Dendritic cell treated with granulocyte-macrophage colony-stimulating factor and Interleukin-4, amounts not matched to agents 40 ng/mL and 50 ng/mL, for 4 days (primary cell): ENCODE measurements around the gene COL26A1.
A peak's percentile ranks its signal among the peaks of the same experiment; 100 is the strongest.
"Not testable (repeated sequence)": the region's sequence is repeated elsewhere in the genome, so short reads cannot be mapped to it uniquely, and the experiment has no call there.

Source experiments
- H3K27ac Mint-ChIP-seq: one replicate; pipeline ENCODE4 v1.8.0; 2022; ENCODE audit warnings: mild to moderate bottlenecking, mixed read lengths
- H3K27me3 Mint-ChIP-seq: one replicate; pipeline ENCODE4 v1.8.0; 2022; ENCODE audit warnings: mild to moderate bottlenecking, mixed read lengths
- H3K36me3 Mint-ChIP-seq: one replicate; pipeline ENCODE4 v1.8.0; 2022; ENCODE audit warnings: low read depth, mixed read lengths
- H3K4me1 Mint-ChIP-seq: one replicate; pipeline ENCODE4 v1.8.0; 2022; ENCODE audit warnings: low read depth, mixed read lengths
- H3K4me3 Mint-ChIP-seq: one replicate; pipeline ENCODE4 v1.8.0; 2022; ENCODE audit warnings: mild to moderate bottlenecking, moderate library complexity, mixed read lengths
- H3K9me3 Mint-ChIP-seq: one replicate; pipeline ENCODE4 v1.8.0; 2022; ENCODE audit warnings: mixed read lengths
- intact Hi-C: fragments of 100-400 bp; cut with micrococcal nuclease; formaldehyde crosslinking; loops from one replicate; pipeline ENCODE4 v1.15.0; 2022

The COL26A1 gene

DNA sequence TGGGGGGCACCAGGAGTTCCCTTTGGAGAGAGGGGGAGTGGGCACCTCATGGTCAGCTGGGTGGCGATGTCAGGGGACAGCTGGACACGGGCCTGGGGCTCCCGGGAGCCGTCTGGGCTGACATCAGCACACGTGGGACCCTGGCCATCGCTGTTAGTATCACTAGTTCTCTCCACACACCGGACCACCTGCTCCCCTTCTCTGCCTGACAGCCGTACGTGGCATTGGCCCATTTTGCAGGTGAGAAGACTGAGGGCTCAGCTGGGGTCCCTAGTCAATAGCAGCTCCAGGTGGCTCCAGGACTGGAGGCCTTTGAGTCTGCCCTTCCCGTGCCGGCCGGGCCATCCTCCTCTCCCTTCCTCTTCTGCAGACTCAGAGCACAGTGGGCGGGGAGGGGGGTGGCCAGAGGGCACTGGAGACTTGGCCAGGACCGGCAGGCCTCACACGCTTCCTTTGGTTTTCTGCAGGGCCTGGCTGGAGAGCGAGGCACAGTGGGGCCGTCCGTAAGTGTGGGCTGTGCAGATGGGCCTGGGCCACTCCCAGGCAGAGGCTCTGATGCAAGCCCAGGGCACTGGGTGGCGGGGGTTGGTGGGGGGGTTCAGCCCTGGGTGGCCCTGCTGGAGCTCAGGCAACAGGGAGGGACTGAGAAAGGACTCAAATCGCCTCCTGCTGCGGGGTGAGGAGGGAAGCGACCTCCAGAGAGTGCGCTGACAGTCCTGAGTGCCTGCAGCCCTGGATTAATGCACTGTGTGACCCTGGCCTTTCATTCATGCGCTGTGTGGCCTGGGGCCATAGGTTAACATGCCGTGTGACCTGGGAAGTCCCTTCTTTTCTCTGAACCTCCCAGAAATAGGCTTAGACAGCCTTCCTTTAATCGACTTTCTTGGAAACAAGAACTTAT, 188.2 kb downstream of the COL26A1 start:
- H3K27me3 Mint-ChIP-seq, result peaks cover 1% of the 10 kb centered on the region
- H3K27ac Mint-ChIP-seq, result peak overlapping the region; percentile 36
- no peaks in the 10 kb centered on the region for H3K36me3 Mint-ChIP-seq
- intact Hi-C loops, result no loop called here
- H3K9me3 Mint-ChIP-seq, result no peaks in the 10 kb centered on the region
- H3K4me3 Mint-ChIP-seq, result no peak overlapping the region
- H3K4me1 Mint-ChIP-seq, result no peaks in the 10 kb centered on the region

DNA sequence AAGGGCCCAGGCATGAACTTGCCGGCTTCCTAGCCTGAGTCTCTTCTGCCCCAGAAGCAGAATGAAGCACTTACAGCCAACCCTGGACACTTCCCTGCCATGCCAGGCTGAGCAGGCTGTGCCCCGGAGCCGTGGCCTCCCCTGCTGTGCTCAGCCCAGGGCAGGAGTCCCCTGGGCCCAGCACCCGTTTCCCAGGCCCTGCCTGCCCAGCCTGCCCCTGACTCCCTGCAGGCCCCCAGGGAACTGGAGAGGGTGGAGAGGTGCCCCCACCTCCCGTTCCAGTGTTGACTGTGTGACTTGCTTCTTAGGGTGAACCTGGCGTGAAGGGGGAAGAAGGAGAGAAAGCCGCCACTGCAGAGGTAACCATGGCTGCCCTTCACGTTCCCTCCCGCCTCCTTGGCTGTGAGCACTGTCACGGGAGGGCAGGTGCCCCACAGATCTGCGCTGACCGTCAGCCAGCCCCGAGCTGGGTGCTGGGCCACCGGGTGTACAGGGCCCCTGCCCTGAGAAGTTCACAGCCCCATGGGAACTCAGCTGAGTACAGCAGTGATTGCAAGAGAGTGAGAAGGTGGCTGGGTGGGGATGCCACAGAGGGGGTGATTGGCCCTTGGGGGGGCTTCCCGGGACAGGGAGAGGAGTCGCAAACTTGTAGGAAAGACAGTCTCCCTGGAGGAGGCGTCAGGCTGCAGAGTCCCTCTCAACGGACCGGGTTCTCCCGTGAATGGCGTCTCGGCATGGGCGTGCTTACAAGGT, 190.5 kb downstream of the COL26A1 start:
- no peak overlapping the region for H3K27ac Mint-ChIP-seq
- H3K27me3 Mint-ChIP-seq, result peaks cover 4% of the 10 kb centered on the region
- intact Hi-C loops, result no loop called here

DNA sequence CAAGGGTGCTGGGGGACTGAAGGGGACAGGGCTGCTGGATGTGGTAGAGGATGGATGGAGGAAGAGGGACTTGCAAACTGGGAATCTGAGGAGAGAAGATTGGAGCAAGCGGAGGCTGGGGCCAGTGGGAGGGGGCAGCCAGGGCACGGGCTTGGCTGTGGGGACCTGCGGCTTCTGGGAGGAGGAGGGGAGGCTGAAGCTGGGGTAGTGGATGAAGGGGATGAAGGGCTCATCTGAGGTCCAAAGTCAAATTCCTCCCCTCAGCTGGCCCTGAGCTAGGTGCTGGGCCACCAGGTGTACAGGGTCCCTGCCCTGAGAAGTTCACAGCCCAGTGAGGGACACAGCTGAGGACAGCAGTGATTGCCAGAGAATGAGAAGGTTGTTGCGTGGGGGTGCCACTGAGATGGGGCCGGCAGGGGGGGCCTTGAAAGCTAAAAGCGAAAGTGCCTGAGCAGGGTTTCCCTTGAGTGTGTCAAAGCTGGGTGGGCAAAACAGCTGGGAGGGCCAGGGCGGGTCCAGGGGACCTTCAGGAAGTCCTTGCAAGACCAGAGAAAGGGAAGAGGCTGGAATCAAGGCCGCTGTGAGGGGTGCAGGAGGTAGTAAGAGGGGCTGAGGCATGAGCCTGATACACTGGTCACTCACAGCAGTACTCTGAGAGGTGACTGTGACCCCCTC, 191.2 kb downstream of the COL26A1 start:
- Mint-ChIP-seq H3K4me3 (no peak overlapping the region), H3K27ac (no peak overlapping the region), H3K27me3 (peaks cover 2% of the 10 kb centered on the region), H3K36me3 (no peaks in the 10 kb centered on the region), H3K4me1 (no peaks in the 10 kb centered on the region), H3K9me3 (no peaks in the 10 kb centered on the region)
- intact Hi-C loops, result no loop called here

More for the DNA sequence above, 190.5 kb downstream of the COL26A1 start:
- Mint-ChIP-seq H3K4me3 (no peak overlapping the region), H3K4me1 (no peaks in the 10 kb centered on the region), H3K9me3 (no peaks in the 10 kb centered on the region), H3K36me3 (no peaks in the 10 kb centered on the region)

GRCh38 chr7:101554584-101555268, 192.1 kb downstream of the COL26A1 start:
- peaks cover 2% of the 10 kb centered on the region for H3K27me3 Mint-ChIP-seq
- H3K27ac Mint-ChIP-seq, result no peak overlapping the region
- H3K36me3 Mint-ChIP-seq, result no peaks in the 10 kb centered on the region
- H3K4me1 Mint-ChIP-seq, result no peaks in the 10 kb centered on the region
- no peaks in the 10 kb centered on the region for H3K9me3 Mint-ChIP-seq
- H3K4me3 Mint-ChIP-seq, result no peak overlapping the region
- intact Hi-C loops, result no loop called here

- Mint-ChIP-seq H3K36me3 (no peaks in the 10 kb centered on the region), H3K9me3 (no peaks in the 10 kb centered on the region), H3K4me3 (no peak overlapping the region), H3K4me1 (no peaks in the 10 kb centered on the region), H3K27me3 (peaks cover 2% of the 10 kb centered on the region), H3K27ac (no peak overlapping the region)
- intact Hi-C loops, result no loop called here
Observed at GRCh38 chr7:101555269-101555920, 192.7 kb downstream of the COL26A1 start.

GRCh38 chr7:101555921-101556275, 193.2 kb downstream of the COL26A1 start:
- no peak overlapping the region for H3K27ac Mint-ChIP-seq
- intact Hi-C loops, result no loop called here

DNA sequence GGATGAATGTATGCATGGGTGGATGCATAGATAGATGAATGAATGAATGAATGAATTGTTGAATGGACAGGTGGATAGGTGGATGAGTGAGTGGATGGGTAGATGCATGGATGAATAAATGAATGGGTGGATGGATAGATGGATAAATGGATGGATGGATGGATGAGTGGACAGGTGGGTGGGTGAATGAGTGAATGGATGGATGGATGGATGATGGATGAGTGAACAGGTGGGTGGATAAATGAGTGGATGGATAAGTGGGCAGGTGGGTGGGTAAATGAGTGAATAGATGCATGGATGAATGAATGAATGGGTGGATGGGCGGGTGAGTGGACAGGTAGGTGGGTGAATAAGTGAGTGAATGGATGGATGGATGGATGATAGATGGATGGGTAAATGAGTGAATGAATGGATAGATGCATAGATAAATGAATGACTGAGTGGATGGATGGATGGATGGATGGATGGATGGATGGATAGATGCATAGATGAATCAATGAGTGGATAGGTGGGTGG, 193.8 kb downstream of the COL26A1 start:
- Mint-ChIP-seq H3K4me1 (no peaks in the 10 kb centered on the region), H3K4me3 (no peak overlapping the region), H3K9me3 (no peaks in the 10 kb centered on the region), H3K36me3 (no peaks in the 10 kb centered on the region), H3K27ac (no peak overlapping the region), H3K27me3 (peaks cover 4% of the 10 kb centered on the region)
- intact Hi-C loops, result no loop called here

More at GRCh38 chr7:101555921-101556275, 193.2 kb downstream of the COL26A1 start:
- Mint-ChIP-seq H3K27me3 (peaks cover 4% of the 10 kb centered on the region), H3K4me1 (no peaks in the 10 kb centered on the region), H3K4me3 (no peak overlapping the region), H3K9me3 (no peaks in the 10 kb centered on the region), H3K36me3 (no peaks in the 10 kb centered on the region)

DNA sequence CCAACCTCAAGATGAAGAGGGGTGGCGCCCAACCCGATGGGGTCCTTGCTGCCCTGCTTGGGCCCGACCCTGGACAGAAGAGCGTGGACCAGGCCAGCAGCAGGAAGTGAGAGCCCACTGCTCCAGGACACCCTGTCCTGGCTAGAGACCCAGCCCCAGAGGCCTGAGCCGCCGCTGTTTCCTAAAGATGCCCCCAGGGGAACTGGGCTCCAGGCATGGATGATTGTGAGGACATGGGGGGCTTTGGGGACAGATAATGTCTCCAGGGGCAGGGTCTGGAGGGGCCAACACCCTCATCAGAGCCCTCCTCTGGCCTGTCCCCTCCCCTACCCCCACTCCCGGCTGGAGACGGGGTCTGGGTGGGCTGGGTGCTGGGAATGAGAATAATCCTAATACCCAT, 194.7 kb downstream of the COL26A1 start:
- Mint-ChIP-seq H3K27ac (no peak overlapping the region), H3K4me1 (no peaks in the 10 kb centered on the region), H3K4me3 (no peak overlapping the region), H3K9me3 (no peaks in the 10 kb centered on the region), H3K36me3 (no peaks in the 10 kb centered on the region), H3K27me3 (peaks cover 4% of the 10 kb centered on the region)
- intact Hi-C loops, result no loop called here

DNA sequence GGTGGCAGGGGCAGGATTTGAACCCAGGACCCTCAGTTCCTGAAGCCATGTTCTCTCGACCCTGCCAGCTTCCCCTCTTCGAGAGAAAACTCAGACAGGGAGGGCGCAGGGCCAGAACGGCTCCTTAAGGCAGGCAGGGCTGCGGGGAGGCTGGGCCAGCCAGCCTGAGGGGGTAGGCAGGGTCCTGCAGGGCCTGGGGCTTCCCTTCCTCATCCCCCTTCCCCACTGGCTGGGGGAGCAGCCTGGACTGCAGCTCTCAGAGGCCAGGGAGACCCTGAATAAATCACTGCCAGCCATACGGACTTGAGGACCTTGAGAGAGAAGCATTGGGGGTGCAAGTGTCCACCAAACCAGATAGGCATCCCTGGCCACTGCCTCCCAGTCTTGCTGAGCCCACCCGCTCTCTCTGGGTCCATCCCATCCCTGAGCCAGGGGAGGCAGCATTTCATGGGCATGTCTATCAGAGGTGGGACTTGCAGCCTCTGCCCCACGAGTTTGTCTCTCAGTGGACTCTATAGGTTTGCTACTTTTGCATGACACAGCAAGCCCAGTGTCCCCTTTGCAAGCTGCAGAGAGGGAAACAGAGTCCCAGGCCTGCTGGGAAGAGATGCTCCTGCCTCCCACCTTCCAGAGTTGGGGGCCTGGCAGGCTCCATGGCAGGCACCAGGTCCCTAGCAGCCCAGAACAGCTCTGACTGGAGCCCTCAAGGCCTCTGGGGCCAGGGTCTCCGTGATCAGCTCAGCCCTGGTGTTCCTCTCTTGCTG, 195.5 kb downstream of the COL26A1 start:
- Mint-ChIP-seq H3K27me3 (peaks cover 6% of the 10 kb centered on the region), H3K36me3 (no peaks in the 10 kb centered on the region), H3K27ac (no peak overlapping the region), H3K9me3 (no peaks in the 10 kb centered on the region), H3K4me1 (no peaks in the 10 kb centered on the region), H3K4me3 (no peak overlapping the region)
- intact Hi-C loops, result no loop called here

GRCh38 chr7:101558742-101559325, 196.2 kb downstream of the COL26A1 start:
- no peaks in the 10 kb centered on the region for H3K36me3 Mint-ChIP-seq
- no peak overlapping the region for H3K27ac Mint-ChIP-seq
- intact Hi-C loops, result no loop called here
- H3K4me1 Mint-ChIP-seq, result no peaks in the 10 kb centered on the region
- no peaks in the 10 kb centered on the region for H3K9me3 Mint-ChIP-seq
- peaks cover 10% of the 10 kb centered on the region for H3K27me3 Mint-ChIP-seq
- H3K4me3 Mint-ChIP-seq, result no peak overlapping the region

GRCh38 chr7:101559586-101559985, 196.9 kb downstream of the COL26A1 start:
- H3K4me3 Mint-ChIP-seq, result no peak overlapping the region

GRCh38 chr7:101560021-101560420, 197.3 kb downstream of the COL26A1 start:
- H3K36me3 Mint-ChIP-seq, H3K27ac Mint-ChIP-seq, H3K9me3 Mint-ChIP-seq, intact Hi-C loops, H3K4me3 Mint-ChIP-seq, H3K4me1 Mint-ChIP-seq: not testable (repeated sequence)
- peaks cover 12% of the 10 kb centered on the region for H3K27me3 Mint-ChIP-seq

More at GRCh38 chr7:101559586-101559985, 196.9 kb downstream of the COL26A1 start:
- intact Hi-C loops, result no loop called here
- peaks cover under 1% of the 10 kb centered on the region for H3K4me1 Mint-ChIP-seq
- H3K9me3 Mint-ChIP-seq, result no peaks in the 10 kb centered on the region
- H3K36me3 Mint-ChIP-seq, result no peaks in the 10 kb centered on the region
- peaks cover 10% of the 10 kb centered on the region for H3K27me3 Mint-ChIP-seq
- H3K27ac Mint-ChIP-seq, result no peak overlapping the region
